Mesodermal cell (in vitro differentiated cells): Measurements from ENCODE around the gene MTCP1.
A peak's percentile ranks its signal among the peaks of the same experiment; 100 is the strongest.

Experiments used
- H3K27ac ChIP-seq: 2 replicates; pipeline ENCODE4 v1.7.0; 2013; ENCODE audit warnings: mild to moderate bottlenecking, low read depth, low read length, moderate library complexity; ENCODE audit not compliant: severe bottlenecking
- H3K36me3 ChIP-seq: 2 replicates; pipeline ENCODE4 v1.7.1; 2013; ENCODE audit warnings: mild to moderate bottlenecking, low read length, moderate library complexity; ENCODE audit not compliant: control insufficient read depth, insufficient read depth
- H3K4me1 ChIP-seq: one replicate; pipeline ENCODE4 v1.7.1; 2013; ENCODE audit warnings: mild to moderate bottlenecking, low read length; ENCODE audit not compliant: insufficient read depth, control insufficient read depth, poor library complexity, severe bottlenecking
- H3K4me3 ChIP-seq: 2 replicates; pipeline ENCODE4 v1.7.0; 2013; ENCODE audit warnings: low read length, control low read depth, mild to moderate bottlenecking; ENCODE audit not compliant: insufficient read depth, poor library complexity, severe bottlenecking; ENCODE audit errors: extremely low read depth
- H3K9me3 ChIP-seq: 2 replicates; pipeline ENCODE4 v1.7.1; 2013; ENCODE audit warnings: mild to moderate bottlenecking, low read length, moderate library complexity; ENCODE audit not compliant: control insufficient read depth
- WGBS, 2 experiments: methylation state at CpG; one replicate each; pipeline ENCODE4 v1.1.5; 2013; ENCODE audit warnings: missing lambda C conversion rate in 2 of 2; ENCODE audit not compliant: insufficient coverage in 2 of 2; 5-methylcytosine and 5-hydroxymethylcytosine counted together

MTCP1 gene

DNA sequence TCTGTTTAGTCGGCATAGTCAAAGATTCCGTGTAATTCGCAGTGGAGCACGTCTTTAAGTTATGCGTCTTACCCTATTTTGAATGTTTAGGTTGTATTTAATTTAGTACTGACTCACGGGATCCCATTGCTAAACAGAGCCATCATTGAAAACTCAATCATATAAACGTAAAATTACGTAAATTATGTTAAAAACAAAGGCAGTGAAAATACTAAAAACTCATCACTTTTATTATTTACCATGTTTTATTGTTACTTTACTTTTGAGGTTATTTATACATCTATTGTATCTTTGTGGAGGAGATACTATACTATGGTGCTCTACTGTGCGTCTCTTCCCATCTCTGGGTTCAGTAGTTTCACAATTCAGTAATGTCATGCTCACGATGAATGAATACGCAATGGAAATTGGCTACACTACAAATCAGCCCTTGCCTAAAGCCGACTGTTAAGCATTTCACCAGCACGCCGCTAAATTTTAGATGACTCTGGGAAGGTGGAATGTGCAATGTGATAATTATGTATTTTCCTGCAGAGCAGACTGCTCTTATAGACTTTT lies 43.3 kb downstream of the MTCP1 start:
- H3K4me1 ChIP-seq, result peaks cover 2% of the 10 kb centered on the region
- H3K4me3 ChIP-seq, result peak overlapping the region; percentile 53
- WGBS, 2 experiments, result 0 to 10% methylated on average over 1 to 2 of the region's 14 CpGs
- H3K9me3 ChIP-seq, result no peaks in the 10 kb centered on the region
- H3K27ac ChIP-seq, result peak overlapping the region; percentile 97
- H3K36me3 ChIP-seq, result no peaks in the 10 kb centered on the region

DNA sequence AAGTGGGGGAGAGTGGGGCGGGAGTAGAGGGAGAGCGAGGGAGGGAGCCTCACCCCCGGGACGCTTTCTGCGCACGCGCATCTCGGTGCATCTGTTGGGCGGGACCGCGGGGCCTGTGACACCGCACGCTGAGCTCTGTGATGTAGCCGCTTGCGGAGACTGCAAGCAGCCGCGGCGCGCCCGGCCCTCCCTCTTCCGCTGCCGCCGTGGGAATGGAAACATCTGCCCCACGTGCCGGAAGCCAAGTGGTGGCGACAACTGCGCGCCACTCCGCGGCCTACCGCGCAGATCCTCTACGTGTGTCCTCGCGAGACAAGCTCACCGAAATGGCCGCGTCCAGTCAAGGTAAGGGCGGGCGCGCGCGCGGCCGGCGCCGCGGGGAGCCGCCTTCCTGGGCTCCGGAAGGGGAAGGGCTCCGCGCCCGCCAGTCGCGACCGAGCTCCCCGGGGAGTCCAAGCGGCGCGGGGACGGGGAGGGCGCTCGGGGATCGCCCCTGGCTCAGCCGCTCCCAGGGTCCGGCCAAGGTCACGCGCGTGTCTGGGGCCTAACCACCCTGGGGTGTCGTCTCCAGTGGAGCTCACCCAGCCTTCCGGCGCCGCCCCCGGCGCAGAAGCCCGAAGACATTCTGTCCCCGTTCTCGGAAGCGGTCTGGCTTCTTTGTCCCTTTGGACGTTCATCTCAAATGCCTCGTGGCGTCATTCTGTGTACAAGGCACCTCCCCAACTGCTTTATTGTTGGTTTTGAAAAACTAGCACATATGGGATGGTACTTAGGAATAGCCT lies 44.0 kb downstream of the MTCP1 start, which contains the start of gene FUNDC2:
FUNDC2 (plus strand) TSS at position 118 of the 782 bp plus-strand sequence; CDS start at position 213, 95 bp downstream.
- H3K4me1 ChIP-seq, result peaks cover 2% of the 10 kb centered on the region
- H3K4me3 ChIP-seq, result peak within 1 kb of the TSS; percentile 53
- H3K36me3 ChIP-seq, result no peaks in the 10 kb centered on the region
- H3K9me3 ChIP-seq, result no peaks in the 10 kb centered on the region
- peak within 1 kb of the TSS; percentile 97 for H3K27ac ChIP-seq
- 0% methylated on average over 2 to 30 of the region's 82 CpGs for WGBS, 2 experiments

DNA sequence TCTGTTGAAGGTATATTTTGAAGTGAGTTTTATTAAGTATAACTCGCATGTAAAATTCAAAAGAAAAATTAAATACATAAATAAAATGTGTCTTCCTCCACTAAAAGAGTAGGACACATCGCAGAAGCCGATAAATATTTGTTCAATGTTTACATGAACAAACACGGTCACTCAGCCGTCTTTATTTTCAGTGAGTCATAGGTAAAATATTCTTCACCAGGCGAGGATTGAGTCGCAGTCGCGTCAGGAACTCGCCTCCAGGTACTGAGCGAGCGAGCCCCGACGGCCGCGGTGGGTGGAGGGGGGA lies 44.6 kb downstream of the MTCP1 start:
- Histone ChIP-seq H3K36me3 (no peaks in the 10 kb centered on the region), H3K27ac (peak overlapping the region; percentile 97), H3K4me3 (peak overlapping the region; percentile 53), H3K4me1 (peaks cover 2% of the 10 kb centered on the region), H3K9me3 (no peaks in the 10 kb centered on the region)
- WGBS, 2 experiments, result no CpG with 5 or more reads among the region's 16 CpGs

DNA sequence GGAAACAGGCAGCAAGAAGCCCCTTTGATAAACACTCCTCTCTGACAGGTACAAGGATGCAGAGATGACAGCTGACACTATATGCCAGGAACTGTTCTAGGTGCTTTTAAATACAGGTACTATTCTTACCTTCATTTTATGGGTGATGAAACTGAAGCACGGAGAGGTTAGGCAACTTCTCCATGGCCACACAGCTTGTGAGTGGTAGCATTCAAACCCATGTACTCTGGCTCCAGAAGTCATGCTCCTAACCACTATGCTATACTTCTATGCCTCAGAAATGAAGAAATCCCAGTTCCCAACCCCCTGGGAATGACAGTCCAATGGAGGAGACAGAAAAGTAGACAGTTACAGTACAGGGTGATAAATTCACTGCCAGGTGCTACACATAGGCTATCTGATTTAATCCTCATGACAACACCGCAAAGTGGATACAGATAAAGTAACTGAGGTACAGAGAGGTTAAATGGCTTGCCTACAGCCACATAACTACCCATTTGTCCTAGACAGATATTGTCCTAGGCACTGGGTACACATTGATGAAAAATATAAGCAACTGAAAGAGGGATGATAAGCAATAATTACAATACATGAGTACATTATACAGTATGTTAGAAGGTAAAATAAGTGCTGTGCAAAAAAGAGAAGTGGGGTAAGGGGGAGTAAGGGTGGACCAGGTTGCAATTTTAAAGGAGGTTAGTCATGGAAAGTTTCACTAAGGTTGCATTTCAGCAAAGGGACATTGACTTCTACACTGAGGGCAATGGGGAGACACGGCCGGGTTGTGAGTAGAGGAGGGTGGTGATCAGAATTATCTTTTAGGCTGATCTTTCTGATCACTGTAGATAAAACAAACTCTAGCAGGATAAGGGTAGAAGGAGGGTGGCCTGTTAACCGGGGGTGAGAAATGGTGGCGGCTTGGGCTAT lies 46.8 kb downstream of the MTCP1 start:
- WGBS, 2 experiments, result 100% methylated on average over 3 of the region's 6 CpGs; no CpG with 5 or more reads in 1 of the 2 experiments
- no peaks in the 10 kb centered on the region for H3K36me3 ChIP-seq
- H3K4me1 ChIP-seq, result peaks cover 2% of the 10 kb centered on the region
- H3K27ac ChIP-seq, result no peak overlapping the region
- no peak overlapping the region for H3K4me3 ChIP-seq
- no peaks in the 10 kb centered on the region for H3K9me3 ChIP-seq

DNA sequence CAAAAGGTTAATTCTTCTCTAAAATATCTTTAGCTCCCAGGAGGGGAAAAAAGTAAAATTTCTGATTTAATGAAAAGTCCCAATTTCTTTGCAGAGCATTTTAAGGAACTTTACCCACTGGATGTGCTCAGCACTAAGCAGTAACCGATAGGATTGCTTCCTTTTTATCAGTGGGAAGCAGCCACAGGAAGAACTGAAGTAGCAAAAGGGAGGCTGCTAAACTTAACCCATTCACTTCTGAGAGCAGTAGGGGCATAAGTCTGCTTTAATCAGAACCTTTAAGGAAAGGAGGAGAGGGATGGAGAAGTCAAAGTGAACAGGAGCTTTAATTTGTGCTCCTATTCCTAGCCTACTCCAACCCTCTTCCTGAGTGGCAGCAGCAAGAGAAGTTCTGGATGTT lies 48.4 kb downstream of the MTCP1 start, which contains the start of gene F8:
F8 (minus strand) TSS at position 139 of the 400 bp plus-strand sequence. CDS start 171 bp downstream, outside the sequence.
- no CpG with 5 or more reads among the region's 1 CpG for WGBS, 2 experiments
- no peaks in the 10 kb centered on the region for H3K9me3 ChIP-seq
- H3K36me3 ChIP-seq, result no peaks in the 10 kb centered on the region
- peaks cover 2% of the 10 kb centered on the region for H3K4me1 ChIP-seq
- H3K27ac ChIP-seq, result no peak within 1 kb of the TSS
- no peak within 1 kb of the TSS for H3K4me3 ChIP-seq

DNA sequence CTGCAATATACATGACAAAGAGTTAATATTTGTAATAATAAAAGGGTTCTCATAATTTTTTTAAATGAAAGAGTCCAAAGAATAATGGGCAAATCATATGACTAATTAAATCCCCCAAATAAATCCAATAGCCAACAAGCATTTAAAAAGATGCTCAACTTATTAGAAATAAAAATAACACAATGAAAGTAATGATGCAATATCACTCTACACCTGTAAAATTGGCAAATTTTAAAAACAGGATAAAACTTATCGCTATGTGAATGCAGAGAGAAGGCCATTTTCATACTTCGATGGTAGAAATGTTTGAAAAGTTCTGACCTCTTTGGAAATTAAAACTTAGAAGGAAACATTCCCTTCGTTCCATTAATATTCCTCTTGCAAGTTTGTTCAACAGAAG lies 50.3 kb downstream of the MTCP1 start:
- no CpG with 5 or more reads among the region's 3 CpGs for WGBS, 2 experiments
- Histone ChIP-seq H3K4me1 (peaks cover 2% of the 10 kb centered on the region), H3K4me3 (no peak overlapping the region), H3K36me3 (no peaks in the 10 kb centered on the region), H3K27ac (no peak overlapping the region), H3K9me3 (no peaks in the 10 kb centered on the region)
